ENCODE results near the gene GPS1.

DNA sequence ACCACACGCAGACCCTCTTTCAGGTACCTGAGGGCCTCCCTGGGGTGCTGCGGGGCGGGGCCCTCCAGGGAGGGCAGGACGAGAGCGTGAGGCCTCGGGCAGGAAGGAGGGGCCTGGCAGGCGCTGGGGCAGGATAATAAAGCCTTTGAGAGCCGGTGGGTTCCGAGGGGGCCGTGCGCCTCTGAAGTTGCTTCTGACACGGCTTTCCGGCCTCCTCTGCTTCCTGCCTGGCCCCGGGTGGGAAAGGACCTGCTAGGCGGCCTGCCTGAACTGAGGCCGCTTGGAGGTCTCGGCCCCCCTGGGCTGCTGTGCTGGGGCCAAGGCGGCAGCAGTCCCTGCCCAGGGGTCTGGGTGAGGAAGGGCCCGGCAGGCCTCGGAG lies 39.4 kb upstream of the GPS1 start:
- TF ChIP-seq, protein P1, sequence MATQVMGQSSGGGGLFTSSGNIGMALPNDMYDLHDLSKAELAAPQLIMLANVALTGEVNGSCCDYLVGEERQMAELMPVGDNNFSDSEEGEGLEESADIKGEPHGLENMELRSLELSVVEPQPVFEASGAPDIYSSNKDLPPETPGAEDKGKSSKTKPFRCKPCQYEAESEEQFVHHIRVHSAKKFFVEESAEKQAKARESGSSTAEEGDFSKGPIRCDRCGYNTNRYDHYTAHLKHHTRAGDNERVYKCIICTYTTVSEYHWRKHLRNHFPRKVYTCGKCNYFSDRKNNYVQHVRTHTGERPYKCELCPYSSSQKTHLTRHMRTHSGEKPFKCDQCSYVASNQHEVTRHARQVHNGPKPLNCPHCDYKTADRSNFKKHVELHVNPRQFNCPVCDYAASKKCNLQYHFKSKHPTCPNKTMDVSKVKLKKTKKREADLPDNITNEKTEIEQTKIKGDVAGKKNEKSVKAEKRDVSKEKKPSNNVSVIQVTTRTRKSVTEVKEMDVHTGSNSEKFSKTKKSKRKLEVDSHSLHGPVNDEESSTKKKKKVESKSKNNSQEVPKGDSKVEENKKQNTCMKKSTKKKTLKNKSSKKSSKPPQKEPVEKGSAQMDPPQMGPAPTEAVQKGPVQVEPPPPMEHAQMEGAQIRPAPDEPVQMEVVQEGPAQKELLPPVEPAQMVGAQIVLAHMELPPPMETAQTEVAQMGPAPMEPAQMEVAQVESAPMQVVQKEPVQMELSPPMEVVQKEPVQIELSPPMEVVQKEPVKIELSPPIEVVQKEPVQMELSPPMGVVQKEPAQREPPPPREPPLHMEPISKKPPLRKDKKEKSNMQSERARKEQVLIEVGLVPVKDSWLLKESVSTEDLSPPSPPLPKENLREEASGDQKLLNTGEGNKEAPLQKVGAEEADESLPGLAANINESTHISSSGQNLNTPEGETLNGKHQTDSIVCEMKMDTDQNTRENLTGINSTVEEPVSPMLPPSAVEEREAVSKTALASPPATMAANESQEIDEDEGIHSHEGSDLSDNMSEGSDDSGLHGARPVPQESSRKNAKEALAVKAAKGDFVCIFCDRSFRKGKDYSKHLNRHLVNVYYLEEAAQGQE (IDR thresholded peaks at IDR 0.05; ENCODE audit: low read depth) = no peak
- TF ChIP-seq, protein P2, sequence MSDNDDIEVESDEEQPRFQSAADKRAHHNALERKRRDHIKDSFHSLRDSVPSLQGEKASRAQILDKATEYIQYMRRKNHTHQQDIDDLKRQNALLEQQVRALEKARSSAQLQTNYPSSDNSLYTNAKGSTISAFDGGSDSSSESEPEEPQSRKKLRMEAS (IDR thresholded peaks at IDR 0.05) = no peak
- TF ChIP-seq CEBPB (IDR thresholded peaks at IDR 0.05) (no peak), EP300 (IDR thresholded peaks at IDR 0.05; ENCODE audit: borderline replicate concordance) (no peak), NFIC (IDR thresholded peaks at IDR 0.05) (no peak)

Measured in Ishikawa (cell line).